GM12891 (cell line): ENCODE measurements around the gene P2RY14.

Experiments
- POLR2A ChIP-seq: IDR thresholded peaks from 2 replicates; pipeline ENCODE4 v1.6.1; 2011; ENCODE audit warnings: low read depth, low read length, control low read depth
- POLR2AphosphoS5 ChIP-seq: IDR thresholded peaks from 2 replicates; pipeline ENCODE4 v1.6.1; 2011; ENCODE audit warnings: low read depth, low read length, control low read depth

GRCh38 chr3:151214459-151214858 is 63.9 kb downstream of the P2RY14 start:
- TF ChIP-seq POLR2A (no peak), POLR2AphosphoS5 (no peak)
